HepG2 (cell line): ENCODE results near the gene KCNIP4. TPM values are rescaled to one million over a fixed set of nuclear protein-coding genes. Genes with fewer than 3 reads are reported as not detected.

ENCODE experiments used
- ATAC-seq: fragments of 200-7000 bp; cut with Tn5 transposase; 3 replicates; pipeline ENCODE4 v1.9.1; 2020; ENCODE audit warnings: mild to moderate bottlenecking, moderate library complexity
- BruUV-seq: library from RNA; stranded (reverse); fragments of 400-500 nt; replicated peaks from 2 replicates; lab custom pipeline; 2021; lab: Mats Ljungman, UMichigan
- CTCF ChIA-PET: fragments of 300-600 bp; formaldehyde crosslinking; extraction: SDS; loops from one replicate; lab custom pipeline; 2021; ENCODE audit warnings: low total read pairs, inconsistent platforms, low intra/inter-chr PET ratio; lab: Yijun Ruan, JAX
- POLR2A ChIA-PET: fragments of 350-600 bp; sonication (Branson Sonifier 250); formaldehyde crosslinking; loops from one replicate; lab custom pipeline; 2020; ENCODE audit warnings: antibody characterized with exemption, inconsistent platforms; lab: Yijun Ruan, JAX
- DNase-seq: peaks from one replicate; pipeline ENCODE4 v3.0.0-alpha.2; 2015; ENCODE audit warnings: low spot score
- FAIRE-seq: peaks from 3 replicates; lab custom pipeline; 2011; peaks lifted over from hg19 to GRCh38; lab: Jason Lieb, UNC
- H2AFZ ChIP-seq: one replicate; pipeline ENCODE4 v1.6.1; 2011; ENCODE audit warnings: low read length, inconsistent platforms
- H3K27ac ChIP-seq: fragments of 300-600 bp; 3 replicates; pipeline ENCODE4 v1.8.0; 2011; ENCODE audit warnings: mixed run types, mild to moderate bottlenecking, mixed read lengths, low read length, inconsistent platforms; ENCODE audit not compliant: insufficient read depth; ENCODE audit errors: extremely low read length
- H3K27me3 ChIP-seq, 2 experiments: fragments of 200-600 bp in 1 of 2; 2 replicates in 1 of 2; 3 replicates in 1 of 2; pipeline versions ENCODE4 v1.6.0 to v1.8.0; 2011; ENCODE audit warnings: low read length in 2 of 2, mild to moderate bottlenecking in 2 of 2, moderate library complexity in 2 of 2, inconsistent platforms in 1 of 2; ENCODE audit not compliant: insufficient read depth in 2 of 2, control insufficient read depth in 1 of 2
- H3K36me3 ChIP-seq, 2 experiments: fragments of 200-600 bp in 1 of 2; replicated peaks in 1 of 2; 2 replicates in 1 of 2; 3 replicates in 1 of 2; pipeline versions ENCODE4 v1.5.1 to v1.8.0; 2011; ENCODE audit warnings: low read length in 2 of 2, inconsistent platforms in 1 of 2; ENCODE audit not compliant: insufficient read depth in 2 of 2, control insufficient read depth in 1 of 2
- H3K4me1 ChIP-seq: 2 replicates; pipeline ENCODE4 v1.5.1; 2012; ENCODE audit warnings: low read length, inconsistent platforms; ENCODE audit not compliant: insufficient read depth
- H3K4me2 ChIP-seq: 2 replicates; pipeline ENCODE4 v1.6.0; 2011; ENCODE audit warnings: low read depth, low read length, inconsistent platforms
- H3K4me3 ChIP-seq, 3 experiments: fragments of 200-600 bp in 1 of 3; sonication (generic), shearing (Covaris generic) in 1 of 3; replicated peaks in 1 of 3; 2 replicates each; pipeline ENCODE4 v1.5.1; 2011 to 2016; ENCODE audit warnings: low read length in 3 of 3, inconsistent platforms in 2 of 3, low read depth in 2 of 3, mild to moderate bottlenecking in 2 of 3, control low read depth in 1 of 3, mixed read lengths in 1 of 3; ENCODE audit not compliant: insufficient read depth in 1 of 3
- H3K79me2 ChIP-seq: one replicate; pipeline ENCODE4 v1.6.1; 2011; ENCODE audit warnings: low read length, inconsistent platforms; ENCODE audit not compliant: insufficient read depth
- H3K9ac ChIP-seq: 2 replicates; pipeline ENCODE4 v1.6.0; 2011; ENCODE audit warnings: mild to moderate bottlenecking, low read depth, low read length, inconsistent platforms; ENCODE audit not compliant: insufficient read depth
- H3K9me3 ChIP-seq: 2 replicates; pipeline ENCODE4 v1.5.1; 2012; ENCODE audit warnings: mild to moderate bottlenecking, low read length
- H4K20me1 ChIP-seq: 2 replicates; pipeline ENCODE4 v1.6.0; 2011; ENCODE audit warnings: inconsistent platforms, mild to moderate bottlenecking, low read length, moderate library complexity; ENCODE audit not compliant: insufficient read depth
- ATF6 ChIP-seq: sonication (generic); formaldehyde crosslinking; conservative IDR thresholded peaks from 2 replicates; pipeline ENCODE4 v1.4.0; 2020; ENCODE audit warnings: missing genetic modification reagents
- ATF7 ChIP-seq, 2 experiments: fragments of 450-650 bp in 1 of 2; sonication (generic) in 1 of 2; formaldehyde crosslinking in 1 of 2; IDR thresholded peaks; 2 replicates each; pipeline versions ENCODE4 v1.4.0 to v1.6.1; 2016 to 2020; ENCODE audit warnings: antibody characterized with exemption in 1 of 2, mild to moderate bottlenecking in 1 of 2, missing genetic modification reagents in 1 of 2
- CC2D1A ChIP-seq: sonication (generic); formaldehyde crosslinking; IDR thresholded peaks from 2 replicates; pipeline ENCODE4 v1.8.1; 2023; ENCODE audit warnings: mild to moderate bottlenecking, missing genetic modification reagents
- CHD2 ChIP-seq: IDR thresholded peaks from 2 replicates; pipeline ENCODE4 v1.6.1; 2011; ENCODE audit warnings: low read depth, low read length, improper control_type of control experiment
- CTCF ChIP-seq: sonication (generic); formaldehyde crosslinking; IDR thresholded peaks from 2 replicates; pipeline ENCODE4 v1.5.0; 2020; ENCODE audit warnings: mild to moderate bottlenecking, missing genetic modification reagents, moderate library complexity
- HOXA9 ChIP-seq: sonication (generic); formaldehyde crosslinking; IDR thresholded peaks from 2 replicates; pipeline ENCODE4 v1.8.1; 2022; ENCODE audit warnings: missing genetic modification reagents, mild to moderate bottlenecking, moderate library complexity, borderline replicate concordance
- KDM1A ChIP-seq: IDR thresholded peaks from 2 replicates; pipeline ENCODE4 v1.6.1; 2016; ENCODE audit warnings: missing compliant biosample characterization
- NONO ChIP-seq, 2 experiments: fragments of 450-650 bp in 1 of 2; sonication (generic) in 1 of 2; formaldehyde crosslinking in 1 of 2; IDR thresholded peaks in 1 of 2; conservative IDR thresholded peaks in 1 of 2; 2 replicates each; pipeline versions ENCODE4 v1.6.1 to v1.8.0; 2017 to 2022; ENCODE audit warnings: mild to moderate bottlenecking in 1 of 2, missing genetic modification reagents in 1 of 2, moderate library complexity in 1 of 2
- NR2F6 ChIP-seq, 2 experiments: IDR thresholded peaks; 2 replicates each; pipeline ENCODE4 v1.6.1; 2016; ENCODE audit warnings: antibody characterized with exemption in 1 of 2, mild to moderate bottlenecking in 1 of 2
- ZMYM3 ChIP-seq: sonication (generic); formaldehyde crosslinking; IDR thresholded peaks from 2 replicates; pipeline ENCODE4 v1.5.1; 2020; ENCODE audit warnings: mild to moderate bottlenecking, missing genetic modification reagents
- ZNF792 ChIP-seq: IDR thresholded peaks from 2 replicates; pipeline ENCODE4 v1.6.1; 2016
- WGBS: methylation state at CpG from one replicate; pipeline ENCODE4 v1.1.6; 2017; ENCODE audit warnings: low lambda C conversion rate; 5-methylcytosine and 5-hydroxymethylcytosine counted together
- in situ Hi-C: cut with HindIII; loops from 2 replicates; pipeline ENCODE4 v1.10.0; 2017; ENCODE audit warnings: low pct_unique_long_range_greater_than_20kb; ENCODE audit not compliant: extremely low pct_ligation_motif_present
- intact Hi-C: fragments of 100-400 bp; cut with micrococcal nuclease; formaldehyde crosslinking; loops from one replicate; pipeline ENCODE4 v1.10.0; 2022; ENCODE audit not compliant: unreplicated experiment
- polyA plus RNA-seq, 8 experiments: library from polyadenylated mRNA; depleted of rRNA in 3 of 8; stranded (reverse) in 7 of 8; unstranded in 1 of 8; fragments of >200 nt; fragmentation: Illumina TruSeq in 4 of 8; extraction: Trizol in 4 of 8; gene quantifications; 2 replicates each; pipeline versions ENCODE4 v1.2.1 to v1.2.3, GENCODE V29; 2011 to 2016; ENCODE audit warnings: low read depth in 4 of 8, missing spikeins in 1 of 8, mixed read lengths in 1 of 8; ENCODE audit not compliant: insufficient read depth in 1 of 8
- total RNA-seq, 5 experiments: library from RNA; depleted of rRNA; stranded (reverse); fragments of >200 nt; fragmentation: Illumina TruSeq; extraction: Trizol; gene quantifications; 2 replicates each; pipeline ENCODE4 v1.2.3, GENCODE V29; 2016; ENCODE audit warnings: low read depth in 1 of 5
- TF ChIP-seq, protein P1 (sequence below): sonication (generic); formaldehyde crosslinking; IDR thresholded peaks from 2 replicates; pipeline ENCODE4 v1.4.0; 2020; ENCODE audit warnings: missing genetic modification reagents

KCNIP4 gene
- total and polyA plus RNA-seq, 2 of the 13 experiments (the other 11 are each of a cell fraction or from before 2014, with no cell fraction given), result 0.09 TPM; not detected in 1

DNA sequence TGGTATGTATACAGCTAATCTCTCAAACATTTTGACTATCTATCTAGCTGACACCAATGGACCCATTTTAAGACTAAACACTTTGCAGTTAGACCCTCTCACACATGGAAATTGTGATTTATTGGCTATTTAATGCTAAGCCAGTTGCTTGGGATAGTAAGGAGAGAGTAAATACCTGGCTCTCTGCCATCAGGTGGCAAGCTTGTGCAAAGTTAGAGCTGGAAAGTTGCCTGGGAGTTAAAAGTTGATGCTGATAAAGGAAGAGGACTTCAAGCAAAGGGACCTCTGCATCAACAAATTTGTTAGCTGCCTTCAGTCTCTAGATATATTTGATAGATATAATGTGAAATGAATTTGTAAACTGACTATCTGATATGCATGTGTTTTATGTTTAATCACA is 1187.2 kb downstream of the KCNIP4 start:
- no peaks in the 10 kb centered on the region for H4K20me1 ChIP-seq
- ATAC-seq (no peak), DNase-seq (no peak), FAIRE-seq (no peak)
- no peaks in the 10 kb centered on the region for H3K79me2 ChIP-seq
- no peaks in the 10 kb centered on the region for H3K27me3 ChIP-seq
- H2AFZ ChIP-seq, result no peak overlapping the region
- H3K36me3 ChIP-seq, result no peaks in the 10 kb centered on the region
- H3K4me3 ChIP-seq, result no peak overlapping the region
- H3K9ac ChIP-seq, result no peak overlapping the region
- no TSS peak for BruUV-seq
- H3K4me1 ChIP-seq, result no peaks in the 10 kb centered on the region
- H3K9me3 ChIP-seq, result no peaks in the 10 kb centered on the region
- TF ChIP-seq NR2F6 (IDR thresholded peaks at IDR 0.05) (no peak), NR2F6 (CRISPR knock-in tag; IDR thresholded peaks at IDR 0.05) (no peak), CC2D1A (no peak), ATF6 (no peak), CHD2 (no peak), ATF7 (IDR thresholded peaks at IDR 0.05) (no peak), ATF7 (CRISPR knock-in tag; IDR thresholded peaks at IDR 0.05) (no peak), HOXA9 (CRISPR knock-in tag) (no peak)
- no peak overlapping the region for H3K27ac ChIP-seq
- POLR2A ChIA-PET, result no interaction called here
- in situ Hi-C loops, result loop anchor here (25.0 kb wide), 1 partner anchor 1001 kb away; no protein-coding TSS in a partner anchor
- intact Hi-C loops, result no loop called here
- CTCF ChIA-PET, result no interaction called here
- H3K4me2 ChIP-seq, result no peak overlapping the region

GRCh38 chr4:20760053-20760452 is 1188.5 kb downstream of the KCNIP4 start:
- ATAC-seq, result peak; percentile 58
- H4K20me1 ChIP-seq, result no peaks in the 10 kb centered on the region
- H3K79me2 ChIP-seq, result no peaks in the 10 kb centered on the region
- H3K27me3 ChIP-seq, result no peaks in the 10 kb centered on the region
- no peak overlapping the region for H3K9ac ChIP-seq
- DNase-seq, result no peak
- no peak overlapping the region for H3K4me3 ChIP-seq
- H3K4me1 ChIP-seq, result no peaks in the 10 kb centered on the region
- intact Hi-C loops, result no loop called here
- H2AFZ ChIP-seq, result no peak overlapping the region
- no TSS peak for BruUV-seq
- H3K4me2 ChIP-seq, result no peak overlapping the region
- no peaks in the 10 kb centered on the region for H3K9me3 ChIP-seq
- H3K27ac ChIP-seq, result no peak overlapping the region
- ChIA-PET CTCF (no interaction called here), POLR2A (no interaction called here)
- FAIRE-seq, result peak; percentile 15
- H3K36me3 ChIP-seq, result no peaks in the 10 kb centered on the region
- WGBS, result 68% methylated on average over 2 of the region's 2 CpGs
- in situ Hi-C loops, result loop anchor here (25.0 kb wide), 1 partner anchor 1002 kb away; no protein-coding TSS in a partner anchor
- TF ChIP-seq, protein P1, sequence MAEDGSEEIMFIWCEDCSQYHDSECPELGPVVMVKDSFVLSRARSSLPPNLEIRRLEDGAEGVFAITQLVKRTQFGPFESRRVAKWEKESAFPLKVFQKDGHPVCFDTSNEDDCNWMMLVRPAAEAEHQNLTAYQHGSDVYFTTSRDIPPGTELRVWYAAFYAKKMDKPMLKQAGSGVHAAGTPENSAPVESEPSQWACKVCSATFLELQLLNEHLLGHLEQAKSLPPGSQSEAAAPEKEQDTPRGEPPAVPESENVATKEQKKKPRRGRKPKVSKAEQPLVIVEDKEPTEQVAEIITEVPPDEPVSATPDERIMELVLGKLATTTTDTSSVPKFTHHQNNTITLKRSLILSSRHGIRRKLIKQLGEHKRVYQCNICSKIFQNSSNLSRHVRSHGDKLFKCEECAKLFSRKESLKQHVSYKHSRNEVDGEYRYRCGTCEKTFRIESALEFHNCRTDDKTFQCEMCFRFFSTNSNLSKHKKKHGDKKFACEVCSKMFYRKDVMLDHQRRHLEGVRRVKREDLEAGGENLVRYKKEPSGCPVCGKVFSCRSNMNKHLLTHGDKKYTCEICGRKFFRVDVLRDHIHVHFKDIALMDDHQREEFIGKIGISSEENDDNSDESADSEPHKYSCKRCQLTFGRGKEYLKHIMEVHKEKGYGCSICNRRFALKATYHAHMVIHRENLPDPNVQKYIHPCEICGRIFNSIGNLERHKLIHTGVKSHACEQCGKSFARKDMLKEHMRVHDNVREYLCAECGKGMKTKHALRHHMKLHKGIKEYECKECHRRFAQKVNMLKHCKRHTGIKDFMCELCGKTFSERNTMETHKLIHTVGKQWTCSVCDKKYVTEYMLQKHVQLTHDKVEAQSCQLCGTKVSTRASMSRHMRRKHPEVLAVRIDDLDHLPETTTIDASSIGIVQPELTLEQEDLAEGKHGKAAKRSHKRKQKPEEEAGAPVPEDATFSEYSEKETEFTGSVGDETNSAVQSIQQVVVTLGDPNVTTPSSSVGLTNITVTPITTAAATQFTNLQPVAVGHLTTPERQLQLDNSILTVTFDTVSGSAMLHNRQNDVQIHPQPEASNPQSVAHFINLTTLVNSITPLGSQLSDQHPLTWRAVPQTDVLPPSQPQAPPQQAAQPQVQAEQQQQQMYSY (CRISPR knock-in tag), result no peak
- TF ChIP-seq NONO (IDR thresholded peaks at IDR 0.05), result no peak
- no peak for TF ChIP-seq NONO (CRISPR knock-in tag; conservative IDR thresholded peaks at IDR 0.05)
- TF ChIP-seq ZMYM3, result no peak
- no peak for TF ChIP-seq KDM1A (CRISPR knock-in tag)
- TF ChIP-seq ZNF792 (CRISPR knock-in tag), result no peak
- TF ChIP-seq CTCF (CRISPR knock-in tag), result peak; percentile 19; the same call in 1 of the 2 replicates
